ENCODE data around the gene PPP1R15B.
A peak's percentile ranks its signal among the peaks of the same experiment; 100 is the strongest.

PPP1R15B gene

GRCh38 chr1:204411451-204412204 lies at the start of gene PPP1R15B:
Gene PPP1R15B (minus strand): TSS chr1:204411817. CDS start chr1:204411411, 406 bp downstream.
- DNase-seq (ENCODE audit: low read depth), result peak; percentile 99
- TF ChIP-seq CTCF (IDR thresholded peaks at IDR 0.05; ENCODE audit: insufficient read depth, low read depth, low read length, missing control alignments), result no peak
- H3K4me3 ChIP-seq (ENCODE audit: low read depth, low read length), result peak within 1 kb of the TSS; percentile 99

DNA sequence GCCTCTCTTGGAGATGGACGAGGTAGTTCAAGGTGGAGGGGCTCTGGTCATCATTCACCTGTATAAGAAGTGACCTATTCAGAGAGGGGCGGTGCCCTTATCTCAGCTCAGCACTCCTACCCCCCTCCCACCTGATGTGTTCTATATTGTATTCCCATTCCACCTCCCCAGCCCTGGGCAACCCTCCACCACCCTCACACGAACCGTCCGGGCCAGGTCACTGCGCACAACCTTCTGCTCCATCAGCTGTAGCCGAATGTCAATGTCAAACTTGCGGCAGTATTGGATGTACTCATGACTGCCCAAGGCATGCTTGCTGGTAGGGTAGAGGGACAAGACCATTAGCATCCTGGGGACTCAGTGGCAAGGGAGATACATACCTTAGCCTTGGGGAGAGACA lies 48.7 kb upstream of the PPP1R15B start:
- no peak overlapping the region for H3K4me3 ChIP-seq (ENCODE audit: low read depth, low read length)
- TF ChIP-seq CTCF (IDR thresholded peaks at IDR 0.05; ENCODE audit: insufficient read depth, low read depth, low read length, missing control alignments), result no peak
- no peak for DNase-seq (ENCODE audit: low read depth)

DNA sequence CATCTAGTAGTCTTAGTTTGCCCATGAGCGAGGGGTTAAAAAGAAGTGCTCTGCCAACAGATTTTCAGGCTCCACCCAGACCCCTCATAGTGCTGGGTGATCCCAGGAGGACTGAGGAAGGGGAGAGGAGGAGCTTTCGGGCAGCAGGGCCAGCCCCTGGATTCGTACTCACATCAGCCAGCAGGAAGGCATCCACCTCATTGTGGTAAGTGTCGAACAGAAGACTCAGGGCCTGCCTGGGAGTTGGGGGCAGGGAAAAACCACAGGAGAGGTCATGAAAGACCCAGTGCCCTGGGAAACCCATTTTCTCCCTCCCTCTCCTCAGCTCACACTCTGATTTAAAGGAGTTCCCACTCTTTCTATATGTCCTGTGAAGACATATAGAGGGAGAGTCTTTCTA lies 48.1 kb upstream of the PPP1R15B start:
- no peak overlapping the region for H3K4me3 ChIP-seq (ENCODE audit: low read depth, low read length)
- no peak for TF ChIP-seq CTCF (IDR thresholded peaks at IDR 0.05; ENCODE audit: insufficient read depth, low read depth, low read length, missing control alignments)
- no peak for DNase-seq (ENCODE audit: low read depth)

GRCh38 chr1:204457666-204458065 lies 46.0 kb upstream of the PPP1R15B start:
- no peak for TF ChIP-seq CTCF (IDR thresholded peaks at IDR 0.05; ENCODE audit: insufficient read depth, low read depth, low read length, missing control alignments)

GRCh38 chr1:204456826-204457442 lies 45.3 kb upstream of the PPP1R15B start:
- DNase-seq (ENCODE audit: low read depth), result no peak
- no peak for TF ChIP-seq CTCF (IDR thresholded peaks at IDR 0.05; ENCODE audit: insufficient read depth, low read depth, low read length, missing control alignments)
- no peak overlapping the region for H3K4me3 ChIP-seq (ENCODE audit: low read depth, low read length)

More at GRCh38 chr1:204457666-204458065, 46.0 kb upstream of the PPP1R15B start:
- H3K4me3 ChIP-seq (ENCODE audit: low read depth, low read length), result no peak overlapping the region
- DNase-seq (ENCODE audit: low read depth), result no peak

GRCh38 chr1:204455831-204456145 lies 44.2 kb upstream of the PPP1R15B start:
- no peak for DNase-seq (ENCODE audit: low read depth)
- no peak for TF ChIP-seq CTCF (IDR thresholded peaks at IDR 0.05; ENCODE audit: insufficient read depth, low read depth, low read length, missing control alignments)
- H3K4me3 ChIP-seq (ENCODE audit: low read depth, low read length), result no peak overlapping the region
